ENCODE data around the gene TOP1. TPM values are rescaled to one million over a fixed set of nuclear protein-coding genes. Genes with fewer than 3 reads are reported as not detected.
A peak's percentile ranks its signal among the peaks of the same experiment; 100 is the strongest.

Gene TOP1
- total and polyA plus RNA-seq, 5 donors from 2014 or later = 9.2 to 50.0 (median 9.7) TPM

- H3K27ac Mint-ChIP-seq = peak overlapping the region; percentile 92 to 99 (median 94)
- Histone ChIP-seq H3K4me1 (ENCODE audit: control insufficient read depth, insufficient read depth, low read length, poor library complexity, severe bottlenecking) (peaks cover 100% of the 10 kb centered on the region), H3K36me3 (ENCODE audit: control insufficient read depth, insufficient read depth, low read length) (peaks cover 7% of the 10 kb centered on the region), H3K27ac (ENCODE audit: insufficient read depth, low read length, poor library complexity, severe bottlenecking) (peak overlapping the region; percentile 87), H3K27me3 (ENCODE audit: control insufficient read depth, insufficient read depth, low read length) (no peaks in the 10 kb centered on the region), H3K9me3 (ENCODE audit: control insufficient read depth in 2 of 2, low read length in 2 of 2) (no peaks in the 10 kb centered on the region), H3K4me3 (ENCODE audit: low read depth, low read length) (peak overlapping the region; percentile 55)
- DNase-seq (no peak), ATAC-seq (ENCODE audit: low read depth in 2 of 2) (no peak)
- H3K27me3 Mint-ChIP-seq = no peaks in the 10 kb centered on the region
- peaks cover 39 to 100% (median 86%) of the 10 kb centered on the region in 4 donors for H3K4me1 Mint-ChIP-seq
- no peaks in the 10 kb centered on the region for H3K9me3 Mint-ChIP-seq
- peak overlapping the region; percentile 63 to 97 (median 66) for H3K4me3 Mint-ChIP-seq
- peaks cover 31% of the 10 kb centered on the region for H3K36me3 Mint-ChIP-seq
These were observed 119.2 kb downstream of the TOP1 start for GRCh38 chr20:41147767-41148191.

GRCh38 chr20:41148942-41149341, 120.3 kb downstream of the TOP1 start:
- Histone ChIP-seq H3K36me3 (ENCODE audit: control insufficient read depth, insufficient read depth, low read length) (peaks cover 7% of the 10 kb centered on the region), H3K27me3 (ENCODE audit: control insufficient read depth, insufficient read depth, low read length) (no peaks in the 10 kb centered on the region), H3K4me1 (ENCODE audit: control insufficient read depth, insufficient read depth, low read length, poor library complexity, severe bottlenecking) (peaks cover 100% of the 10 kb centered on the region), H3K9me3 (ENCODE audit: control insufficient read depth in 2 of 2, low read length in 2 of 2) (no peaks in the 10 kb centered on the region), H3K27ac (ENCODE audit: insufficient read depth, low read length, poor library complexity, severe bottlenecking) (peak overlapping the region; percentile 73), H3K4me3 (ENCODE audit: low read depth, low read length) (peak overlapping the region; percentile 55)
- peak overlapping the region; percentile 56 to 97 (median 65) for H3K4me3 Mint-ChIP-seq
- H3K4me1 Mint-ChIP-seq = peaks cover 38 to 100% (median 82%) of the 10 kb centered on the region in 4 donors
- ATAC-seq (ENCODE audit: low read depth in 2 of 2) (no peak), DNase-seq (no peak)
- H3K27ac Mint-ChIP-seq = peak overlapping the region; percentile 94 to 96 (median 94)
- H3K9me3 Mint-ChIP-seq = no peaks in the 10 kb centered on the region
- H3K36me3 Mint-ChIP-seq = peaks cover 31% of the 10 kb centered on the region
- no peaks in the 10 kb centered on the region for H3K27me3 Mint-ChIP-seq

- Histone ChIP-seq H3K27ac (ENCODE audit: insufficient read depth, low read length, poor library complexity, severe bottlenecking) (peak overlapping the region; percentile 73), H3K9me3 (ENCODE audit: control insufficient read depth in 2 of 2, low read length in 2 of 2) (no peaks in the 10 kb centered on the region), H3K27me3 (ENCODE audit: control insufficient read depth, insufficient read depth, low read length) (no peaks in the 10 kb centered on the region), H3K36me3 (ENCODE audit: control insufficient read depth, insufficient read depth, low read length) (no peaks in the 10 kb centered on the region), H3K4me1 (ENCODE audit: control insufficient read depth, insufficient read depth, low read length, poor library complexity, severe bottlenecking) (peaks cover 100% of the 10 kb centered on the region), H3K4me3 (ENCODE audit: low read depth, low read length) (peak overlapping the region; percentile 53)
- ATAC-seq (ENCODE audit: low read depth in 2 of 2) (peak; percentile 39 to 46), DNase-seq (peak in 1 of 3 donors; percentile 44)
- Mint-ChIP-seq H3K36me3 (peaks cover 29% of the 10 kb centered on the region), H3K4me1 (peaks cover 31 to 100% (median 81%) of the 10 kb centered on the region in 4 donors), H3K27ac (peak overlapping the region; percentile 85 to 96 (median 94)), H3K9me3 (no peaks in the 10 kb centered on the region), H3K27me3 (no peaks in the 10 kb centered on the region), H3K4me3 (peak overlapping the region; percentile 63 to 85 (median 82))
These were observed 122.0 kb downstream of the TOP1 start for GRCh38 chr20:41150664-41151063.

- no peak for ATAC-seq (ENCODE audit: low read depth in 2 of 2)
- DNase-seq = no peak
- no peaks in the 10 kb centered on the region for H3K36me3 ChIP-seq (ENCODE audit: control insufficient read depth, insufficient read depth, low read length)
- Mint-ChIP-seq H3K27me3 (no peaks in the 10 kb centered on the region), H3K4me1 (peaks cover 31 to 100% (median 81%) of the 10 kb centered on the region in 4 donors), H3K9me3 (no peaks in the 10 kb centered on the region), H3K36me3 (peaks cover 28% of the 10 kb centered on the region), H3K27ac (peak overlapping the region; percentile 85 to 96 (median 94)), H3K4me3 (peak overlapping the region; percentile 63 to 89 (median 82))
- H3K4me1 ChIP-seq (ENCODE audit: control insufficient read depth, insufficient read depth, low read length, poor library complexity, severe bottlenecking) = peaks cover 100% of the 10 kb centered on the region
- no peaks in the 10 kb centered on the region for H3K27me3 ChIP-seq (ENCODE audit: control insufficient read depth, insufficient read depth, low read length)
- H3K27ac ChIP-seq (ENCODE audit: insufficient read depth, low read length, poor library complexity, severe bottlenecking) = peak overlapping the region; percentile 73
- peak overlapping the region; percentile 53 for H3K4me3 ChIP-seq (ENCODE audit: low read depth, low read length)
- no peaks in the 10 kb centered on the region for H3K9me3 ChIP-seq (ENCODE audit: control insufficient read depth in 2 of 2, low read length in 2 of 2)
These were observed 122.7 kb downstream of the TOP1 start for GRCh38 chr20:41151134-41151869.

GRCh38 chr20:41152108-41152757, 123.6 kb downstream of the TOP1 start:
- Mint-ChIP-seq H3K27me3 (peaks cover 6% of the 10 kb centered on the region), H3K4me1 (peaks cover 27 to 100% (median 82%) of the 10 kb centered on the region in 4 donors), H3K27ac (peak overlapping the region; percentile 94 to 96 (median 96)), H3K4me3 (peak overlapping the region; percentile 57 to 89 (median 69)), H3K36me3 (peaks cover 23% of the 10 kb centered on the region), H3K9me3 (no peaks in the 10 kb centered on the region)
- DNase-seq = no peak
- Histone ChIP-seq H3K36me3 (ENCODE audit: control insufficient read depth, insufficient read depth, low read length) (no peaks in the 10 kb centered on the region), H3K9me3 (ENCODE audit: control insufficient read depth in 2 of 2, low read length in 2 of 2) (no peaks in the 10 kb centered on the region), H3K27me3 (ENCODE audit: control insufficient read depth, insufficient read depth, low read length) (no peaks in the 10 kb centered on the region), H3K27ac (ENCODE audit: insufficient read depth, low read length, poor library complexity, severe bottlenecking) (peak overlapping the region; percentile 61), H3K4me3 (ENCODE audit: low read depth, low read length) (peak overlapping the region; percentile 38), H3K4me1 (ENCODE audit: control insufficient read depth, insufficient read depth, low read length, poor library complexity, severe bottlenecking) (peaks cover 100% of the 10 kb centered on the region)
- no peak for ATAC-seq (ENCODE audit: low read depth in 2 of 2)

- Mint-ChIP-seq H3K27ac (peak overlapping the region; percentile 94 to 96 (median 96)), H3K4me3 (peak overlapping the region in 3 of 4 donors; percentile 76 to 93 (median 82)), H3K9me3 (no peaks in the 10 kb centered on the region), H3K27me3 (peaks cover 7% of the 10 kb centered on the region), H3K36me3 (peaks cover 25% of the 10 kb centered on the region), H3K4me1 (peaks cover 25 to 100% (median 82%) of the 10 kb centered on the region in 4 donors)
- no peaks in the 10 kb centered on the region for H3K27me3 ChIP-seq (ENCODE audit: control insufficient read depth, insufficient read depth, low read length)
- peaks cover 100% of the 10 kb centered on the region for H3K4me1 ChIP-seq (ENCODE audit: control insufficient read depth, insufficient read depth, low read length, poor library complexity, severe bottlenecking)
- peak overlapping the region; percentile 86 for H3K27ac ChIP-seq (ENCODE audit: insufficient read depth, low read length, poor library complexity, severe bottlenecking)
- no peak for ATAC-seq (ENCODE audit: low read depth in 2 of 2)
- no peaks in the 10 kb centered on the region for H3K9me3 ChIP-seq (ENCODE audit: control insufficient read depth in 2 of 2, low read length in 2 of 2)
- H3K36me3 ChIP-seq (ENCODE audit: control insufficient read depth, insufficient read depth, low read length) = no peaks in the 10 kb centered on the region
- peak in 1 of 3 donors; percentile 34 for DNase-seq
- H3K4me3 ChIP-seq (ENCODE audit: low read depth, low read length) = peak overlapping the region; percentile 43
These were observed 126.0 kb downstream of the TOP1 start for GRCh38 chr20:41154436-41155176.

- peaks cover 100% of the 10 kb centered on the region for H3K4me1 ChIP-seq (ENCODE audit: control insufficient read depth, insufficient read depth, low read length, poor library complexity, severe bottlenecking)
- H3K27me3 ChIP-seq (ENCODE audit: control insufficient read depth, insufficient read depth, low read length) = no peaks in the 10 kb centered on the region
- ATAC-seq (ENCODE audit: low read depth in 2 of 2) = no peak
- peak overlapping the region; percentile 43 for H3K4me3 ChIP-seq (ENCODE audit: low read depth, low read length)
- Mint-ChIP-seq H3K36me3 (peaks cover 31% of the 10 kb centered on the region), H3K4me1 (peaks cover 24 to 100% (median 83%) of the 10 kb centered on the region in 4 donors), H3K9me3 (no peaks in the 10 kb centered on the region), H3K27me3 (peaks cover 7% of the 10 kb centered on the region), H3K4me3 (peak overlapping the region; percentile 34 to 93 (median 72)), H3K27ac (peak overlapping the region; percentile 94 to 96 (median 96))
- H3K27ac ChIP-seq (ENCODE audit: insufficient read depth, low read length, poor library complexity, severe bottlenecking) = peak overlapping the region; percentile 86
- H3K36me3 ChIP-seq (ENCODE audit: control insufficient read depth, insufficient read depth, low read length) = peaks cover 6% of the 10 kb centered on the region
- H3K9me3 ChIP-seq (ENCODE audit: control insufficient read depth in 2 of 2, low read length in 2 of 2) = no peaks in the 10 kb centered on the region
- DNase-seq = no peak
These were observed 126.6 kb downstream of the TOP1 start for GRCh38 chr20:41155261-41155660.

Data from CD4-positive, CD25-positive, alpha-beta regulatory T cell (primary cell).